T-helper 1 cell treated with Interleukin-12 subunit alpha and Interleukin-12 subunit beta and Interleukin-4 antibody, amounts not matched to agents 30 μg/mL and 1 μg/mL, for 36 hours (primary cell): ENCODE results near the gene TTC3.

Source experiments
- H3K27ac Mint-ChIP-seq: one replicate; pipeline ENCODE4 v1.8.0; 2021; ENCODE audit warnings: mild to moderate bottlenecking, mixed read lengths
- H3K27me3 Mint-ChIP-seq: one replicate; pipeline ENCODE4 v1.8.0; 2021; ENCODE audit warnings: low read depth, mixed read lengths
- H3K36me3 Mint-ChIP-seq: one replicate; pipeline ENCODE4 v1.8.0; 2021; ENCODE audit warnings: low read depth, mixed read lengths
- H3K4me1 Mint-ChIP-seq: one replicate; pipeline ENCODE4 v1.8.0; 2021; ENCODE audit warnings: low read depth, mixed read lengths
- H3K4me3 Mint-ChIP-seq: one replicate; pipeline ENCODE4 v1.8.0; 2021; ENCODE audit warnings: mild to moderate bottlenecking, moderate library complexity, mixed read lengths
- H3K9me3 Mint-ChIP-seq: one replicate; pipeline ENCODE4 v1.8.0; 2021; ENCODE audit warnings: mixed read lengths

The TTC3 gene

DNA sequence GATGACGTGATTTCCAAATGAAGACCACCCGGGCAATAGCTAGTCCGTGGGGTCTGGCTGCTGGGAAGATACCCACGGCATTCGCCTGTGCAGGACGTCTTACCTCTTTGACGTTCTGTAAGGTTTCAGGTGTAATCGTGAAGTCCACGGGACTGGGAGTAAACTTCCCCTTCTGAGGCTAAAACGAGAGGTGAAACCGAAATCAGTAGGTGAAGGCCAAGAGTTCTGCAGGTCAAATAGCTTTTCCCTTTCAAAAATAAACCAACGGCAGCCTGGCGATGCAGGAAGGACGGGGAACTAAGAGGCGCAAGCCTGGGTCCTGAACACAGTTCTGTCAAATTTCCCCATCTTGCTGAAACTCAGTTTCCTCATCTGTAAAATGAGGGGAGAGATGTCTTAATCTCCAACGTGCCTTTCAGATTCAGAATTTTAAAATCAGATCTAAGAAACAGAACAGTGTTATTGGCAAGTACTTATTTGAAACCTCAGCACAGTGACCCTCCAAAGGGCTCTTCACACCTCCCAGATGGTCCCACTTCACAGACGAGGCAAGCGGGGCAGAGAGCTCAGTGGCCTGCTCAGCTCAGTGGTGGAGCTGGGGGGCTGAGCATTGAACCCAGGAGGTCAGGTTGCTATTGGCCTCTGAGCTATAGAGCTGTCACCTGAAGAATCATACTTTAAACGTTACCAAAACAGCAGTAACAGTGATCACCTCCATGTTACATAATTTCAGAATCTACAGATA is 159.4 kb downstream of the TTC3 start:
- H3K4me3 Mint-ChIP-seq: no peak overlapping the region
- H3K27ac Mint-ChIP-seq: no peak overlapping the region
- peaks cover 36% of the 10 kb centered on the region for H3K36me3 Mint-ChIP-seq

DNA sequence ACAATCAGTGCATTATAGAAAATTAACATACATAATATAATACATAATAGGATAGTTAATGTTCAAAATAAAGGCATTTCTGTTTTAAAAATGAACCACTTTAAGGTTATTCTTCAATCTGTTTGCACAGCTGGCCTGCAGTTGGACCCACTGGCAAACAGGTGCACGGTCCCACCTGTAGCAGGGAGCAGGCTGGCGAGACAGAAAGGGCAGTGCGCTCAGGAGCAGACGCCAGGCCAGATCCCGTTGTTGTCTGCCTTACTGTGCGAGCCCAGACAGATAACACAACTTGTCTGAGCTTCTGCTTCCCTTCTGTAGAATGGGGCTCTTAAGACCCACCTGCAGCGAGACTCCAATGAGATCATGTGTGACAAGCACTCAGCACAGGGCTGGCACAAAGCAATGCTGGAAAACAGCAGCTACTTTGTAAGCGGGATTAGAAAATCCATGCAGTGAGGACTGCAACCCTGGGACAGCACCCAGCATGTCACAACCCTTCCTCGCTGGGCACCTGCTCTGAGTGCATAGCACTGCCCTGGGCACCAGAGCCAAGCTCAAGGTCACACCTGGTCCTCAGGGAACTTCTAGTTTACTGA is 160.6 kb downstream of the TTC3 start:
- Mint-ChIP-seq H3K27ac (no peak overlapping the region), H3K4me3 (no peak overlapping the region), H3K36me3 (peaks cover 35% of the 10 kb centered on the region), H3K4me1 (peaks cover 25% of the 10 kb centered on the region), H3K27me3 (no peaks in the 10 kb centered on the region), H3K9me3 (no peaks in the 10 kb centered on the region)

More for the DNA sequence above, 159.4 kb downstream of the TTC3 start:
- Mint-ChIP-seq H3K9me3 (no peaks in the 10 kb centered on the region), H3K27me3 (no peaks in the 10 kb centered on the region), H3K4me1 (peaks cover 13% of the 10 kb centered on the region)

DNA sequence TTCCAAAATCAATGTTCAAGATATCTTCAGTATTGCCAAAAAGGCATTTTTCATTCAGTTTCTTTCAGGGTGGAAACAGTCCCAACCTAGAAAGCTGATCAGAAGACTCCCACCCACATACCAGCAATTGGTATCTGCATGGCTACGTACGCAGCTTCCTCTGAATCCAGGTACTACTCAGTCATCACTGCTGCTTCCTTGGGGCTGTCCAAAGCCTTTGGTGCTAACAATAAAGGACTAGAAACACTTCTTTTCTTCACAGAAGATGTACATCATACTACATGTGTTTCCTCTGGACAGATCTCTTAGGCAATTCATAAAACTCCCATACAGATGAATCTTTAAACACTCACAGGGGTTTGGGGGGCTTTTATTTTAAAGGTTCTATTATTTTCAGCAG is 164.3 kb downstream of the TTC3 start:
- Mint-ChIP-seq H3K9me3 (no peaks in the 10 kb centered on the region), H3K27me3 (no peaks in the 10 kb centered on the region), H3K27ac (peak overlapping the region; percentile 90), H3K4me1 (peaks cover 43% of the 10 kb centered on the region), H3K36me3 (peaks cover 38% of the 10 kb centered on the region), H3K4me3 (peak overlapping the region; percentile 58)

DNA sequence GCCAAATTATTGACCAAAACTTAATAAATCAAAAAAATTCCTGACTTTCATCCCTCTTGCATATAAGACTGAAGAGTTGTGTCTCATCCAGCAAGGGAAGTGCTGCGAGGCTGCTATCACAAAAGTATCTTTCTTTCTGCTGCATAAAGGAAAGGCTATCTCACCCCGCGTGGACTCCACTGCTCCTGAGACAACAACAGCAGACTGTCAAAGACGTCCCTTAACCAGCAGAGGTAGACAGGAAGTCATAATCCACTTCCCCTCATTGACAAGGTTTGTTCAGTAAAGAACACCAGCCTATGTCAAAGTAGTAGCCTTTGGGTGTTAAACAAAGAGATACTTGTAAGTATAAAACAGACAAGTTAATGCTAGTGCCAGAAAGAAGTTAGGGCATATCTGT is 164.7 kb downstream of the TTC3 start:
- peaks cover 37% of the 10 kb centered on the region for H3K36me3 Mint-ChIP-seq
- H3K27ac Mint-ChIP-seq: peak overlapping the region; percentile 90

DNA sequence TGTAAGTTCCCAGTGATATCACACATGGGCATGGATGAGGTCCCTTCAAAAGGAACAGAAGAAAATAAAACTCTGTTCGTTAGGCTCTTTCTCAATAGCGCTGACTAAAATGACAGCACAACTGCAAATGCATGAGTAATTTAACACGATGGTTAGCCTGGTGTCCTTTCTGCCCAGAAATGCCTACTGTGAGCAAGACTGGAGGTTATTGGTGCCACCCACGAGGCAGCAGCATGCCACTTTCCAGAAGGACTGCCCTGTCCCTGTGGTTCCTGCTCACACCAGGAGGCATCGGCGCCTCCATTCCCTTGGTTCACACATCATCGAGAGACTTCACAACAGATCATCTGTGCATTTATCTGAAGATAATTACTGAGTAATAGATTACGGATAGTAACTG is 167.9 kb downstream of the TTC3 start:
- no peak overlapping the region for H3K4me3 Mint-ChIP-seq
- H3K36me3 Mint-ChIP-seq: peaks cover 33% of the 10 kb centered on the region
- H3K4me1 Mint-ChIP-seq: peaks cover 75% of the 10 kb centered on the region
- no peaks in the 10 kb centered on the region for H3K9me3 Mint-ChIP-seq
- H3K27ac Mint-ChIP-seq: no peak overlapping the region
- H3K27me3 Mint-ChIP-seq: no peaks in the 10 kb centered on the region

More for the DNA sequence above, 164.7 kb downstream of the TTC3 start:
- peaks cover 45% of the 10 kb centered on the region for H3K4me1 Mint-ChIP-seq
- no peaks in the 10 kb centered on the region for H3K27me3 Mint-ChIP-seq
- H3K9me3 Mint-ChIP-seq: no peaks in the 10 kb centered on the region
- peak overlapping the region; percentile 58 for H3K4me3 Mint-ChIP-seq

DNA sequence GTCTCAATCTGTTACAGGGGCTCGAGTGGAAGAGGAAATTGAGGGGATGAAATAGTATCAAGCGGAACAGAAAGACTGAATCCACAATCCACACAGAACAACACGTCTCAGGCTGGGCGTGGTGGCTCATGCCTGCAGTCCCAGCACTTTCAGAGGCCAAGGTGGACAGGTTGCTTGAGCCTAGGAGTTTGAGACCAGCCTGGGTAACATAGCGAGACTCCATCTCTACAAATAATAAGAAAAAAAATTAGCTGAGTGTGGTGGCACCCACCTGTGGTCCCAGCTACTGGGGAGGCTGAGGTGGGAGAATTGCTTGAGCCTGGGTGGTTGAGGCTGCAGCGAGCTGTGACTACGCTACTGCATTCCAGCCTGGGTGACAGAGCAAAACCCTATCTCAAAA is 168.4 kb downstream of the TTC3 start:
- Mint-ChIP-seq H3K27me3 (no peaks in the 10 kb centered on the region), H3K4me3 (no peak overlapping the region), H3K4me1 (peaks cover 79% of the 10 kb centered on the region), H3K36me3 (peaks cover 31% of the 10 kb centered on the region), H3K27ac (no peak overlapping the region), H3K9me3 (no peaks in the 10 kb centered on the region)

DNA sequence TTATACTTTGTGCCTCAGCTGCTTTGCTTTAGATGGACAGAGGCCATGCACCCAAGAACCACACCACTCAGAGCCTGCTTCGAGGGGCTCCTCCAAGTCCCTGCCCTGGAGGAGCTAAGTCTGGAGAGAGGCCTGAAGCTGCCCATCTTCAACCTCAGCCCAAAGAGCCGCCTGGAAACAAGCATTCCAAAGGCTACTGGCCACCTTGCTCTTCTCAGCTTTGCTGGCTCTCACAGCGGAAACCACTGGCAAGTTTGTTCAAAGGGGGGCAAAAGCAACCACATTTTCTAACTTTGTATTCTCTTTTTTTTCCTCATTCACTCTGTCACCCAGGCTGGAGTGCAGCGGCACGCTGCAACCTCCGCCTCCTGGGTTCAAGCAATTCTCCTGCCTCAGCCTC is 170.9 kb downstream of the TTC3 start:
- H3K4me3 Mint-ChIP-seq: peak overlapping the region; percentile 72
- H3K27ac Mint-ChIP-seq: peak overlapping the region; percentile 85
- H3K36me3 Mint-ChIP-seq: peaks cover 24% of the 10 kb centered on the region
- H3K27me3 Mint-ChIP-seq: no peaks in the 10 kb centered on the region
- no peaks in the 10 kb centered on the region for H3K9me3 Mint-ChIP-seq
- peaks cover 65% of the 10 kb centered on the region for H3K4me1 Mint-ChIP-seq

DNA sequence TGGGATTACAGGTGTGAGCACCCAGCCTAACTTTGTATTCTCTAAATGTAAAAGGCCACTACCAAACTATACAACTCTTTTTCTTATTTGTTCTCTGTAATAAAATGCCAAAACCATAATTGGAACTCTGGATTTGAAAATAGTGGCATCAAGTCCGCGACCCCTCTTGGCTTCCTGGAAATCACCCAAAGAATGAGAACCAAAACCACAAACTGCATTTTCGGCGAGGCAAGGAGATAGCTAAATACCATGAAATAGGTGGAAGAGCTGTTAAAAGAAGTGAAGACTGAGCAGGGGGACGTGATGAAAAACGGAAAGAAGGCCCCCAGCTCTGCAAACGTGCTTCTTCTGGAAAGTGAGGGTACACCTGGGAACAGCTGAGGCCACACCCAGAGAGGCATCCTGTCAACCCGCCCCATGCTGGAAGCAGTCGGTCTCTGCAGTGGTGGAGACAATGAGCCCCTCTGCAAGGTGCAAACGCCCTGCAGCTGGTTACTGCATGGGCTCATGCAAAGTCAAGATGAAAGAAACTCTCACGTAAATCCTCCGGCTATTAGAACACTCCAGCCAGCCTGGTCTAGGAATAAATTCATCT is 171.5 kb downstream of the TTC3 start:
- Mint-ChIP-seq H3K9me3 (no peaks in the 10 kb centered on the region), H3K4me1 (peaks cover 67% of the 10 kb centered on the region), H3K27ac (peak overlapping the region; percentile 85), H3K4me3 (peak overlapping the region; percentile 72), H3K27me3 (no peaks in the 10 kb centered on the region), H3K36me3 (peaks cover 28% of the 10 kb centered on the region)

DNA sequence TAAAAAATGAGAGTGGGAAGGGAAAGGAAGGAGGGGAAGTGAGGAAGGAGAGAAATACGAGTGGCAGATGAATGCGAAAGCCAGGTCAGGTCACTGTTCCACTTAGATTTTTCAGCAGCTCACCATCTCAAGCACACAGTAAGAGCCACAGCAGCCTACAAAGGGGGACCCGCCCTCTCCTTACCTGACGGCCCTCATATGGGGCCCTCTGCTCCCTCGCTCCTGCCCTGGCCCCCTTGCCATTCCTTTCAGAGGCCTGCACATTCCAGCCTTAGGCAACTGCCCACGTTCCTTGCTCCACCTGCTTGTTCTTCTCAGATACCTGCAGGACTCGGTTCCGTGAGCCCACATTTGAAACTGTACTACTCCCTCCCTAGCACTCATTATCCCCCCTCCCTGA is 172.1 kb downstream of the TTC3 start:
- Mint-ChIP-seq H3K4me1 (peaks cover 65% of the 10 kb centered on the region), H3K27me3 (no peaks in the 10 kb centered on the region), H3K36me3 (peaks cover 30% of the 10 kb centered on the region), H3K9me3 (no peaks in the 10 kb centered on the region), H3K4me3 (peak overlapping the region; percentile 72), H3K27ac (peak overlapping the region; percentile 85)

DNA sequence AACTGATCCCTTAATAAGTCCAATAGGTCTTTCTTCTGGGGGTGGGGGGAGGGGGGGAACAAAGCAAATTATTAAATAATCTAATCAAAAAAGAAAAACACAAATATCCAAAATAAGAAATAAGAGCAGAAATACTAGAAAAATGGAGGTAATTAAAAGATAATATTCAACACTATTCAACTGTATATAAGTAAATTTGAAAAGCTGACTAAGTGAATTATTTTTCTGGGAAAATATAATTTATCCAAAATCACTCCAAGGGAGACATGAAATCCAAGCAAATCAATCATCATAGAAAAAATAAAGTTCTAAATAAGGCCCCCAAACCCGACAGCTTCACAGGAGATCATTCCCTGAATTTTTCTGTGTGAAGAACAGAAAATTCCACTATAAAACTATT is 175.2 kb downstream of the TTC3 start:
- Mint-ChIP-seq H3K9me3 (no peaks in the 10 kb centered on the region), H3K36me3 (peaks cover 25% of the 10 kb centered on the region), H3K4me1 (peaks cover 55% of the 10 kb centered on the region), H3K27ac (no peak overlapping the region), H3K4me3 (no peak overlapping the region), H3K27me3 (no peaks in the 10 kb centered on the region)

DNA sequence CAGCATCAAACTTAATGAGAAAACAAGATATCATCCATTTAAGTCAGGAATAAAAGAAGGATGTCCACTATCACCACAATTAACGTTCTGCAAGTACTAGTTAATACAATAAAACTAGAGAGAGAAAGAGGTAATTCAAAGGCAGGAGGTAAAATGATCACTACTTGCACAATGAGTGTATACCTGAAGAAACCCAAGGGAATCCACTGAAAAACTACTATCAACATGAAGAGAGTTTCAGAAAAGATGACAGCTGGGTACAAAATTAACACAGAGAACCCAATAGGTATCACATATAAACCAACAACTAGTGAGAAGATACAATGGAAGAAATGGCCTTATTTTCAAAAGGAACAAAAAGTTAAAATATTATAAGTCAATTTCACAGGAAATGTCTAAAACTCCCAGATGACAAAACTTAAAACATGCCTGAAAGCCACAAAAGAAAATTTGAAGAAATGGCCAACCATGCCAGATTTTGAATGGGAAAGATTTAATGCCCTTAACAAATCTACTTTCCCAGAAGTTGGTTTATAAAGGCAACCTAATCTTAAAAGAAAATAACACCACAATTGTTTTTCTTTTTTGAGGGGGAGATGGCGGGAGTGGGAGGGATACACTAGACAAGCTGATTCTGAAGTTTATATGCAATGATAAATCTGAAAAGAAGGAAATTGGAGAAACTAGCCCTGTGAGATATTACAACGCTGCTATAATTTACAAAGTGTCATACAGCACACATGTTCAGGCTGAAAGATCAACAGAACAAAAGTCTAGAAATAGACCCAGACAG is 176.3 kb downstream of the TTC3 start:
- Mint-ChIP-seq H3K27ac (no peak overlapping the region), H3K36me3 (peaks cover 29% of the 10 kb centered on the region), H3K4me3 (no peak overlapping the region), H3K27me3 (no peaks in the 10 kb centered on the region), H3K9me3 (no peaks in the 10 kb centered on the region), H3K4me1 (peaks cover 50% of the 10 kb centered on the region)

DNA sequence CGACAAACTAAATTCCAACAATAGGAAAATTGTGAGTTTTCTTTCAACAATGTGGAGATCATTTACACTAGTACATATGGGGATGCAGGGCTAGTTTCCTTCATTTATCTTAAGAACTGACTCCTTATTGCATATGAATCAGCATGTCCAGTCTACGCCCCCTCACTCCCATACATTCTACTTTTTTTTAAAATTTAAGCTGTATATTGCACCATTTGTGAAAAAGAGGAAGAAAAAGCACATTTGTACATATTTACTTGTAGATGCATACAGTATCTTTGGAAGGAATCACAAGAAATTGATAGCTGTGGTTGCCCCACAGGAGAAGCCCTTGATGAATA is 178.2 kb downstream of the TTC3 start:
- H3K4me3 Mint-ChIP-seq: no peak overlapping the region
- no peaks in the 10 kb centered on the region for H3K27me3 Mint-ChIP-seq
- H3K36me3 Mint-ChIP-seq: peaks cover 24% of the 10 kb centered on the region
- peaks cover 37% of the 10 kb centered on the region for H3K4me1 Mint-ChIP-seq
- H3K9me3 Mint-ChIP-seq: no peaks in the 10 kb centered on the region
- H3K27ac Mint-ChIP-seq: no peak overlapping the region
